Astrocyte (in vitro differentiated cells and primary cell): ENCODE measurements around the gene MAPKAPK2. TPM values are rescaled to one million over a fixed set of nuclear protein-coding genes. Genes with fewer than 3 reads are reported as not detected.

ENCODE experiments used
- DNase-seq: peaks from one replicate; pipeline ENCODE4 v3.0.0-alpha.2; 2010; ENCODE audit warnings: low read depth
- FAIRE-seq: peaks from 2 replicates; lab custom pipeline; 2011; peaks lifted over from hg19 to GRCh38; lab: Jason Lieb, UNC
- H2AFZ ChIP-seq: 2 replicates; pipeline ENCODE4 v1.6.0; 2012; ENCODE audit warnings: low read depth, low read length, inconsistent platforms
- H3K27ac ChIP-seq: 2 replicates; pipeline ENCODE4 v1.5.1; 2011; ENCODE audit warnings: low read depth, low read length, inconsistent platforms
- H3K27me3 ChIP-seq: 2 replicates; pipeline ENCODE4 v1.6.0; 2011; ENCODE audit warnings: low read length, inconsistent platforms; ENCODE audit not compliant: insufficient read depth
- H3K36me3 ChIP-seq: 2 replicates; pipeline ENCODE4 v1.5.1; 2011; ENCODE audit warnings: low read length, inconsistent platforms; ENCODE audit not compliant: insufficient read depth
- H3K4me1 ChIP-seq: 2 replicates; pipeline ENCODE4 v1.5.1; 2011; ENCODE audit warnings: low read length, inconsistent platforms; ENCODE audit not compliant: insufficient read depth
- H3K4me2 ChIP-seq: 2 replicates; pipeline ENCODE4 v1.6.0; 2012; ENCODE audit warnings: low read length, inconsistent platforms
- H3K4me3 ChIP-seq: 2 replicates; pipeline ENCODE4 v1.5.1; 2011; ENCODE audit warnings: low read depth, mild to moderate bottlenecking, low read length, inconsistent platforms; ENCODE audit not compliant: insufficient read depth
- H3K79me2 ChIP-seq: 2 replicates; pipeline ENCODE4 v1.6.0; 2012; ENCODE audit warnings: mild to moderate bottlenecking, low read length, inconsistent platforms; ENCODE audit not compliant: insufficient read depth
- H3K9ac ChIP-seq: 2 replicates; pipeline ENCODE4 v1.6.0; 2012; ENCODE audit warnings: mild to moderate bottlenecking, low read length, inconsistent platforms
- H3K9me3 ChIP-seq: 2 replicates; pipeline ENCODE4 v1.5.1; 2012; ENCODE audit warnings: low read depth, mild to moderate bottlenecking, low read length, inconsistent platforms; ENCODE audit not compliant: insufficient read depth
- H4K20me1 ChIP-seq: 2 replicates; pipeline ENCODE4 v1.6.0; 2012; ENCODE audit warnings: low read length, inconsistent platforms; ENCODE audit not compliant: insufficient read depth
- H3K27ac Mint-ChIP-seq: one replicate; pipeline ENCODE4 v1.8.0; 2021; ENCODE audit warnings: mild to moderate bottlenecking, mixed read lengths; ENCODE audit not compliant: unreplicated experiment
- H3K27me3 Mint-ChIP-seq: one replicate; pipeline ENCODE4 v1.8.0; 2021; ENCODE audit warnings: low read depth, mixed read lengths; ENCODE audit not compliant: unreplicated experiment
- H3K36me3 Mint-ChIP-seq: one replicate; pipeline ENCODE4 v1.8.0; 2021; ENCODE audit warnings: low read depth, mixed read lengths; ENCODE audit not compliant: unreplicated experiment
- H3K4me1 Mint-ChIP-seq: one replicate; pipeline ENCODE4 v1.8.0; 2021; ENCODE audit warnings: low read depth, mixed read lengths; ENCODE audit not compliant: unreplicated experiment
- H3K4me3 Mint-ChIP-seq: one replicate; pipeline ENCODE4 v1.8.0; 2021; ENCODE audit warnings: mild to moderate bottlenecking, moderate library complexity, mixed read lengths; ENCODE audit not compliant: unreplicated experiment
- H3K9me3 Mint-ChIP-seq: one replicate; pipeline ENCODE4 v1.8.0; 2021; ENCODE audit warnings: mild to moderate bottlenecking, mixed read lengths; ENCODE audit not compliant: unreplicated experiment
- EZH2 ChIP-seq: IDR thresholded peaks from 2 replicates; pipeline ENCODE4 v1.6.1; 2012; ENCODE audit warnings: mild to moderate bottlenecking, low read length, inconsistent platforms; ENCODE audit not compliant: insufficient read depth
- total RNA-seq: library from RNA; stranded (reverse); gene quantifications from 2 replicates; pipeline ENCODE4 v1.2.1, GENCODE V29; 2021
- TF ChIP-seq, protein P1 (sequence below): IDR thresholded peaks from 2 replicates; pipeline ENCODE4 v1.5.1; 2011; ENCODE audit warnings: low read depth, mild to moderate bottlenecking, inconsistent platforms, low read length, moderate library complexity; ENCODE audit not compliant: insufficient read depth

Gene MAPKAPK2
- total RNA-seq, 1 donor from 2014 or later: 108 TPM

DNA sequence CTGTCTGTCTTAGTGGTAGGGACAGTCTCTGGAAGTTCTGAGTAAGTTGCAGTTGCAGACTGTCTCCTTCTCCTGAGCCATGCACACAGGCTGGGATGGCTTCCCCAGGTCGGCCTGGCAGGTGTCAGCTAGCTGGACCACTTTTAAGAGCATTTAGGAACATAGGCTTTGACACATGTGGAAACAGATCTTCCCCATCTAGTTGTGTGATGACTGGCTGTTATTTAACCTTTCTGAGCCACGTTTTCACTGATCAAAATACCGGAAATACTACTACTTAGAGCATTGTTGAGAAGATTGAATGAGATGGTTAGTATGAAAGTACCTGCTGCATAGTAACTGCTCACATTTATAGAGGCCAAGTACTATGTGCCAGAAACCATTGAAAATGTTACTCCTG lies 6.2 kb upstream of the MAPKAPK2 start:
- H3K79me2 ChIP-seq: no peaks in the 10 kb centered on the region
- H3K4me3 Mint-ChIP-seq: no peak overlapping the region
- peaks cover 17% of the 10 kb centered on the region for H3K4me1 ChIP-seq
- TF ChIP-seq, protein P1, sequence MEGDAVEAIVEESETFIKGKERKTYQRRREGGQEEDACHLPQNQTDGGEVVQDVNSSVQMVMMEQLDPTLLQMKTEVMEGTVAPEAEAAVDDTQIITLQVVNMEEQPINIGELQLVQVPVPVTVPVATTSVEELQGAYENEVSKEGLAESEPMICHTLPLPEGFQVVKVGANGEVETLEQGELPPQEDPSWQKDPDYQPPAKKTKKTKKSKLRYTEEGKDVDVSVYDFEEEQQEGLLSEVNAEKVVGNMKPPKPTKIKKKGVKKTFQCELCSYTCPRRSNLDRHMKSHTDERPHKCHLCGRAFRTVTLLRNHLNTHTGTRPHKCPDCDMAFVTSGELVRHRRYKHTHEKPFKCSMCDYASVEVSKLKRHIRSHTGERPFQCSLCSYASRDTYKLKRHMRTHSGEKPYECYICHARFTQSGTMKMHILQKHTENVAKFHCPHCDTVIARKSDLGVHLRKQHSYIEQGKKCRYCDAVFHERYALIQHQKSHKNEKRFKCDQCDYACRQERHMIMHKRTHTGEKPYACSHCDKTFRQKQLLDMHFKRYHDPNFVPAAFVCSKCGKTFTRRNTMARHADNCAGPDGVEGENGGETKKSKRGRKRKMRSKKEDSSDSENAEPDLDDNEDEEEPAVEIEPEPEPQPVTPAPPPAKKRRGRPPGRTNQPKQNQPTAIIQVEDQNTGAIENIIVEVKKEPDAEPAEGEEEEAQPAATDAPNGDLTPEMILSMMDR: no peak
- no peak for TF ChIP-seq EZH2
- H3K9ac ChIP-seq: no peak overlapping the region
- no peak for DNase-seq
- no peak overlapping the region for H3K27ac ChIP-seq
- peaks cover 13% of the 10 kb centered on the region for H3K4me1 Mint-ChIP-seq
- peaks cover 4% of the 10 kb centered on the region for H3K27me3 ChIP-seq
- H3K27ac Mint-ChIP-seq: no peak overlapping the region
- FAIRE-seq: no peak
- H3K36me3 ChIP-seq: no peaks in the 10 kb centered on the region
- no peak overlapping the region for H3K4me3 ChIP-seq
- H4K20me1 ChIP-seq: no peaks in the 10 kb centered on the region
- H3K9me3 ChIP-seq: no peaks in the 10 kb centered on the region
- H3K36me3 Mint-ChIP-seq: peaks cover 2% of the 10 kb centered on the region
- no peak overlapping the region for H3K4me2 ChIP-seq
- no peak overlapping the region for H2AFZ ChIP-seq
- peaks cover 1% of the 10 kb centered on the region for H3K9me3 Mint-ChIP-seq
- peaks cover 25% of the 10 kb centered on the region for H3K27me3 Mint-ChIP-seq

DNA sequence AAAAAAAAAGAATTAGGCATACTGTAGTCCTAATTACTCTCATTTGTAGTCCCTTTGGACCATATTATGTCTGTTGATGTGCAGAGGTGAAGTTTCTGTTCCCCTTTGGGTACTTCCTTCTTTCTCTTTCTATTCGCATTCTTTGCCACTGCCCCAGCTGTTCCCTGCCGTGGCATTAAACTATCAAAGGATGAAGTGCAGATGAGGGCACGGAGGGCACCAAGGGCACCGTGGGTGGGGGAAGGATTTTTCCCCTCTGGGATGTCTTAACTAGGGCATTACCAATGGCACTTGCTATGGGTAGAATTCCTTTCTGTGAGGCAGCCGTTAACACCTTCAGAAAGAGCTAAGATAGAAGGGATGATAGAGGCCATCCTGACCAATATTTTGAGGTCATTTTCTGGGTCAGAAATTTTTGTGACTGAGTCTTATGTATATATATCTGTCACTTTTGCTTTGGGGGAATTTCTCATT lies 4.9 kb upstream of the MAPKAPK2 start:
- FAIRE-seq (no peak), DNase-seq (no peak)
- Histone ChIP-seq H3K9me3 (no peaks in the 10 kb centered on the region), H3K4me3 (no peak overlapping the region), H3K27ac (no peak overlapping the region), H4K20me1 (no peaks in the 10 kb centered on the region), H2AFZ (no peak overlapping the region), H3K9ac (no peak overlapping the region), H3K79me2 (no peaks in the 10 kb centered on the region), H3K4me1 (peaks cover 7% of the 10 kb centered on the region), H3K27me3 (peaks cover 10% of the 10 kb centered on the region), H3K4me2 (no peak overlapping the region), H3K36me3 (no peaks in the 10 kb centered on the region)
- H3K9me3 Mint-ChIP-seq: peaks cover 1% of the 10 kb centered on the region
- H3K4me3 Mint-ChIP-seq: no peak overlapping the region
- no peaks in the 10 kb centered on the region for H3K36me3 Mint-ChIP-seq
- peaks cover 33% of the 10 kb centered on the region for H3K27me3 Mint-ChIP-seq
- TF ChIP-seq, protein P1: no peak
- no peak for TF ChIP-seq EZH2
- H3K27ac Mint-ChIP-seq: no peak overlapping the region
- peaks cover 8% of the 10 kb centered on the region for H3K4me1 Mint-ChIP-seq

DNA sequence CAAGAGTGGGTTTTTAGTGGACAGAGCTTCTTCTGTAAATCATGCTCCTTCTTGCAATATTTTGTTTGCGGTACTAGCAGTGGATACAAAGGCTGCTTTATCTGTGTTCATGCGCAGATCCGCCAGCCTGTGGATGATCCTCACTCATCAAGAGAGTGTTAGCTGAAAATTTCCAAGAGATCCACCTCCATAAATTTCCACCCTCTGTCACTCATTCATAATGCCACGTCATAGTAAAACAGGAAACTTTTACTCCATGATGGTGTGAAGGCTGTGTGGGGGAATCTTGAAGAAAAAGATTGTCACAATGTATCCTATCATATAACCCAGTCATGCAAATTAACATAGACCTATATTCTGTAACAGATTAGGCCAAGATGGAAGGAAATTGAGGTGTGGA lies 4.4 kb upstream of the MAPKAPK2 start:
- no peaks in the 10 kb centered on the region for H3K36me3 Mint-ChIP-seq

More for the DNA sequence above, 4.4 kb upstream of the MAPKAPK2 start:
- FAIRE-seq (no peak), DNase-seq (no peak)
- Histone ChIP-seq H3K4me2 (no peak overlapping the region), H3K4me3 (no peak overlapping the region), H3K79me2 (peaks cover 1% of the 10 kb centered on the region), H3K27me3 (peaks cover 10% of the 10 kb centered on the region), H3K9ac (no peak overlapping the region), H4K20me1 (no peaks in the 10 kb centered on the region), H3K9me3 (no peaks in the 10 kb centered on the region), H2AFZ (no peak overlapping the region), H3K27ac (no peak overlapping the region), H3K4me1 (peaks cover 2% of the 10 kb centered on the region), H3K36me3 (no peaks in the 10 kb centered on the region)
- H3K9me3 Mint-ChIP-seq: peaks cover 1% of the 10 kb centered on the region
- H3K4me3 Mint-ChIP-seq: no peak overlapping the region
- TF ChIP-seq EZH2: no peak
- TF ChIP-seq, protein P1: no peak
- no peak overlapping the region for H3K27ac Mint-ChIP-seq
- peaks cover 33% of the 10 kb centered on the region for H3K27me3 Mint-ChIP-seq
- peaks cover 3% of the 10 kb centered on the region for H3K4me1 Mint-ChIP-seq
